Gastrocnemius medialis (tissue), 4 donors: ENCODE results near the gene RFFL.
"Not testable (repeated sequence)": the region's sequence is repeated elsewhere in the genome, so short reads cannot be mapped to it uniquely, and the experiment has no call there.

ENCODE experiments used
- POLR2A ChIP-seq, 2 donors: fragments of 450-650 bp; IDR thresholded peaks; one replicate each; pipeline ENCODE4 v1.6.1; 2017; ENCODE audit warnings: antibody characterized with exemption in 2 of 2, mild to moderate bottlenecking in 2 of 2, moderate library complexity in 2 of 2
- TF ChIP-seq, protein P1 (sequence below), 5 experiments: fragments of 450-650 bp in 3 of 5; fragments of 200-600 bp in 2 of 5; sonication (generic) in 2 of 5; IDR thresholded peaks in 4 of 5; conservative IDR thresholded peaks in 1 of 5; 1 replicate in 4 of 5; 2 replicates in 1 of 5; pipeline ENCODE4 v1.5.1; 2016 to 2019; ENCODE audit warnings: antibody characterized with exemption in 5 of 5, mild to moderate bottlenecking in 3 of 5, moderate library complexity in 3 of 5

DNA sequence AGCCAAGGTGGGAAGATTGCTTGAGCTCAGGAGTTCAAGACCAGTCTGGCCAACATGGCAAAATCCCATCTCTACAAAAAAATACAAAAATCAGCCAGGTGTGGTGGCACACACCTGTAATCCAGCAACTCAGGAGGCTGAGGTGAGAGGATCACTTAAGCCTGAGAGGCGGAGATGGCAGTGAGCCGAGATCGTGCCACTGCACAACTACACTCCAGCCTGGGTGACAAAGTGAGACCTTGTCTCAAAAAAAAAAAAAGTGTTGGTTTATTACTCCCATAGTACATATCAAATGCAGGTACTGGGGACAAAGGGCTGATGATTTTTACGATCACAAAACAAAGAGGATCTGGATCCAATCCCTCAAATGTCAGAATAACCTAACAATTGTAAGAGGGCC is 35.4 kb downstream of the RFFL start:
- TF ChIP-seq, protein P1, sequence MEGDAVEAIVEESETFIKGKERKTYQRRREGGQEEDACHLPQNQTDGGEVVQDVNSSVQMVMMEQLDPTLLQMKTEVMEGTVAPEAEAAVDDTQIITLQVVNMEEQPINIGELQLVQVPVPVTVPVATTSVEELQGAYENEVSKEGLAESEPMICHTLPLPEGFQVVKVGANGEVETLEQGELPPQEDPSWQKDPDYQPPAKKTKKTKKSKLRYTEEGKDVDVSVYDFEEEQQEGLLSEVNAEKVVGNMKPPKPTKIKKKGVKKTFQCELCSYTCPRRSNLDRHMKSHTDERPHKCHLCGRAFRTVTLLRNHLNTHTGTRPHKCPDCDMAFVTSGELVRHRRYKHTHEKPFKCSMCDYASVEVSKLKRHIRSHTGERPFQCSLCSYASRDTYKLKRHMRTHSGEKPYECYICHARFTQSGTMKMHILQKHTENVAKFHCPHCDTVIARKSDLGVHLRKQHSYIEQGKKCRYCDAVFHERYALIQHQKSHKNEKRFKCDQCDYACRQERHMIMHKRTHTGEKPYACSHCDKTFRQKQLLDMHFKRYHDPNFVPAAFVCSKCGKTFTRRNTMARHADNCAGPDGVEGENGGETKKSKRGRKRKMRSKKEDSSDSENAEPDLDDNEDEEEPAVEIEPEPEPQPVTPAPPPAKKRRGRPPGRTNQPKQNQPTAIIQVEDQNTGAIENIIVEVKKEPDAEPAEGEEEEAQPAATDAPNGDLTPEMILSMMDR (IDR thresholded peaks at IDR 0.05 in 4 of 5, conservative IDR thresholded peaks at IDR 0.05 in 1 of 5): not testable (repeated sequence)
- not testable (repeated sequence) for TF ChIP-seq POLR2A (IDR thresholded peaks at IDR 0.05)
